ENCODE results near the gene DNAH6. TPM values are rescaled to one million over a fixed set of nuclear protein-coding genes. Genes with fewer than 3 reads are reported as not detected.

DNAH6 gene
- total and polyA plus RNA-seq, 2 of the 8 experiments (the other 6 are each of a cell fraction or from before 2014, with no cell fraction given): 0.06 to 0.43 TPM

DNA sequence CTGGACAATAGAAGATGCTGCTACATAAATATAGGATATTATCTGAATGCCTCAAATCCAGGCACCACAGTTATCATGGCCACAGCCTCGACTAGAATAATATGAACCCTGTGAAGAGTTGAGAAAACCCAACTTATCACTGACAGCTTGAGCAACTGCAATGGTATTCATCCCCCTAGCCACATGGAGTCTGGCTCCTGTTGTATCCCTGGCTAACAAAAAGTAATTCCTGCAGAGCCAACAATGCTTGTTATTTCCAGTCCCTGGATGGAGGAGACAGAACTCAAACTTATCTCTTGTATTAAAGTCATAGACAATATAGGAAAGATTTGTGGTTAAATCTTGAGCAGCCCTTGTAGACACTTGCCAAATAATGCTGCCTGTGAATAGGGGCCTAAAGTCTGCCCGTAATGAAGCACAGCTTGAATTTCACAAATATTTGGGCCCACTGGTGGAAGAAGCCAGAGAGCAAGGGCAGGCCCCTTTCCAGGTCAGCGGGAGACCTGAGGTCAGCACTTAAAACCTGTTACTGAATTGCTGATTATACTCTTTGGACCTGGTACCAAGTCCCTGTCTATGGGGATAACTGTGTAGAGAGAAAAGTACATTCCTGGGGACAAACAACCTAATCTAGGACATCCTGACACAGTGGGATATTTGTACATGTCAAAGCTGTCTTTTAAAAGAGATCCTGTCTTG lies 28.9 kb upstream of the DNAH6 start (continued):
- TF ChIP-seq, protein P1, sequence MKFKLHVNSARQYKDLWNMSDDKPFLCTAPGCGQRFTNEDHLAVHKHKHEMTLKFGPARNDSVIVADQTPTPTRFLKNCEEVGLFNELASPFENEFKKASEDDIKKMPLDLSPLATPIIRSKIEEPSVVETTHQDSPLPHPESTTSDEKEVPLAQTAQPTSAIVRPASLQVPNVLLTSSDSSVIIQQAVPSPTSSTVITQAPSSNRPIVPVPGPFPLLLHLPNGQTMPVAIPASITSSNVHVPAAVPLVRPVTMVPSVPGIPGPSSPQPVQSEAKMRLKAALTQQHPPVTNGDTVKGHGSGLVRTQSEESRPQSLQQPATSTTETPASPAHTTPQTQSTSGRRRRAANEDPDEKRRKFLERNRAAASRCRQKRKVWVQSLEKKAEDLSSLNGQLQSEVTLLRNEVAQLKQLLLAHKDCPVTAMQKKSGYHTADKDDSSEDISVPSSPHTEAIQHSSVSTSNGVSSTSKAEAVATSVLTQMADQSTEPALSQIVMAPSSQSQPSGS (IDR thresholded peaks at IDR 0.05; ENCODE audit: low read length): no peak
- TF ChIP-seq EP300 (IDR thresholded peaks at IDR 0.05; ENCODE audit: borderline replicate concordance in 1 of 2, low read depth in 2 of 2, low read length in 2 of 2) (no peak), NRF1 (IDR thresholded peaks at IDR 0.05; ENCODE audit: low read depth, low read length) (no peak), EZH2 (IDR thresholded peaks at IDR 0.05; ENCODE audit: low read depth, low read length, severe bottlenecking) (no peak), CHD2 (IDR thresholded peaks at IDR 0.05; ENCODE audit: low read length) (no peak), RXRA (IDR thresholded peaks at IDR 0.05; ENCODE audit: insufficient read depth, low read depth, low read length) (no peak)
- TF ChIP-seq, protein P2, sequence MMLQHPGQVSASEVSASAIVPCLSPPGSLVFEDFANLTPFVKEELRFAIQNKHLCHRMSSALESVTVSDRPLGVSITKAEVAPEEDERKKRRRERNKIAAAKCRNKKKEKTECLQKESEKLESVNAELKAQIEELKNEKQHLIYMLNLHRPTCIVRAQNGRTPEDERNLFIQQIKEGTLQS (IDR thresholded peaks at IDR 0.05; ENCODE audit: insufficient read depth, low read depth, low read length): no peak
